ENCODE data around the gene CANT1.
A peak's percentile ranks its signal among the peaks of the same experiment; 100 is the strongest.

The CANT1 gene

GRCh38 chr17:79014158-79014758 lies 4.7 kb upstream of the CANT1 start:
- DNase-seq (ENCODE audit: low read depth), result no peak
- H3K4me3 ChIP-seq (ENCODE audit: low read depth, low read length), result no peak overlapping the region
- no peak for TF ChIP-seq CTCF (IDR thresholded peaks at IDR 0.05; ENCODE audit: low read depth, low read length, missing control alignments)

DNA sequence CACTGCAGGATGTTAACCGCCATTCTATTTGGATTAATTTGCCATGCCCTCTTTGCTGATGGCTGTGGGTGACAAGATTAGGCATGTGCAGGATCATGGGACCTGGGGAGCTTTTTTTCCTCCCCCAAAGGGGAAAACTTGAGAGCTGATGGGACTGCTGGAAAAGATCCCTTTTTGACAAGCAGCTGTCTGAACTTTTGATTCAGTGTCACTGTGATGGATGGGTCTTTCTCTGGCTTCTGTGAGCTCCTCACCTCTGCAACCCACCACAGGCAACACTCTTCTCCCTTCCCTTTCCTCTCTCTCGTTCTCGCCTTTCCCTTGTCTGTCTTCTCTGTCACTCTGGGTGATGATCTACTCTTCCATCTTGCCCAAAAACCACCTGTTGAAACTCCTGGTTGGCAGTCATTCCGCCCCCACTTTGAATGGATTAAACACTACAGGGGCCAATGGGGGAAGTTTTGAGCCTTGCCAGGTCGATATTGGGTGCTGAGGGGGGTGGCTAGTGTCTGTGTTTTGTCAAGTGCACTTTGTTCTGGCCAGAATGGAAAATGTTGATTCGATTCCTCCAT lies 3.1 kb upstream of the CANT1 start:
- no peak for TF ChIP-seq CTCF (IDR thresholded peaks at IDR 0.05; ENCODE audit: low read depth, low read length, missing control alignments)
- no peak for DNase-seq (ENCODE audit: low read depth)
- H3K4me3 ChIP-seq (ENCODE audit: low read depth, low read length), result no peak overlapping the region

GRCh38 chr17:79011451-79012147 lies 2.0 kb upstream of the CANT1 start:
- no peak overlapping the region for H3K4me3 ChIP-seq (ENCODE audit: low read depth, low read length)
- no peak for DNase-seq (ENCODE audit: low read depth)
- no peak for TF ChIP-seq CTCF (IDR thresholded peaks at IDR 0.05; ENCODE audit: low read depth, low read length, missing control alignments)

GRCh38 chr17:79010304-79010646 lies 711 bp upstream of the CANT1 start:
- DNase-seq (ENCODE audit: low read depth), result no peak
- TF ChIP-seq CTCF (IDR thresholded peaks at IDR 0.05; ENCODE audit: low read depth, low read length, missing control alignments), result no peak
- peak overlapping the region; percentile 97; the same call in 1 of the 2 replicates for H3K4me3 ChIP-seq (ENCODE audit: low read depth, low read length)

DNA sequence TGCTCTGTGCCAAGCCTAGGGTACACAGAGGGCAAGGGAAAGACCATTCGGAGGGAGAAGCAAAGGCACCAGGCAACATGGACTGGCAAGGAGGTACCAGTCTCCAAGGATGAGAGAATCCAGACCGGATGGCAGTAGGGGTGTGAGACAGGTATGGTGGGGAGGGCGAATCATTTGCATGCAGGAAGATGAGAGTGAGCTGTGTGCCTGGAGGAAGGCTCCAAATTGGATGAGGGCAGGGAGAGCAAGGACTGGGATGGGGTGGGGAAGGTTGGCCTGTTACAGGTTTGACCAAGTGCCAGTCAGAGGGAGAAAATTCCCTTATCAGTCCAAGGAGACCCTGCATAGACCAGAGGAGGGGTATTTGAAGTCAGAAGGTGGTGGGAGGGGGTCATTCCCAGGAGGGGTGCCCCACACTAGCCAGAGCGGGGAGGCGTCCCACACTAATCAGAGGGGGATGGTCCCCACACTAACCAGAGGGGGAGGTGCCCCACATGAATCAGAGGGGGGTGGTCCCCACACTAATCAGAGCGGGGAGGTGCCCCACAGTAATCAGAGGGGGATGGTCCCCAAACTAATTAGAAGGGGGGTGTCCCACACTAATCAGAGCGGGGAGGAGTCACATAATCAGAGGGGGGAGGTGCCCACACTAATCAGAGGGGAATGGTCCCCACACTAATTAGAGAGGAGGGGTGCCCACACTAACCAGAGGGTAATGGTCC lies 737 bp downstream of the CANT1 start:
- H3K4me3 ChIP-seq (ENCODE audit: low read depth, low read length), result peak overlapping the region; percentile 97
- no peak for TF ChIP-seq CTCF (IDR thresholded peaks at IDR 0.05; ENCODE audit: low read depth, low read length, missing control alignments)

DNA sequence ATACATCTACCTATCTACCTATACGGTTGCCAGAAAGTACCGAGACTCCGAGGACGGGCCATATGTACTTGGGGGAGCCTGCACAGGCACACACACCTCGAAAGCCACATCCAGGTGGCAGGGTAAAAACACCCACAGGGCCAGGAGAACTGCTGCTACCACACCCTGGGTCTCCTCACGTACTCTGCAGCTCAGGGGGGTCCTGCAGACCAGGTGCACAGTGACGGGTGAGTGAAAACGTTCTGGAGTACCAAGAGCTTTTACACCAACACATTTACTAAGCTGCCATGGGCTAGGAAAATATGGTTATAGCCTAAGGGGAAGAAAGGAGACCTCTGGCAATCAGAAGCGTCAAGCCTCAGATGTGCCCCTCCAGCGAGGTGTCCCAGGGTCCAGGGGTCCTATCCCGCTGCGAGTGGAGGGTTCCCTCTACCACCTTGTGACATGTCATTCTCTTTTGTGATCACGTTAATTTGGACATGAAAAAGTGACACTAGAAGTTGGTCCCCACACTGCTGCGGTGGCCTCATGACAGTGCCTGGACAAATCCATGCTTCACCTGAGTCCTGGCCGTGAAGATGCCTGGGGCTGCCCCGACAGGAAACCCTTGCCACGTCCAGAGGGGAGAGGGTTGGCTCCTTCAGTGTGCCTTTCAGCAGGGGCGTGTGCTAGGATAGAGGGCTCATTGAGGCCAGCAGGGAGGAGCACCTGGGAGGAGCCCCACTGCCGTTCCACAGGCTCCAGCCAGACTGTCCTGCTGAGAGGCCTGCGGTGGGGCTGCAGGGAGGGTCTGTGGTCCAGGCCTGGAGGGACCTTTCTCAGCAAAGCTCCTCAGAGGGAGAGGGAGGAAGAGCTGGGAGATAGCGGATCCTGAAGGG lies 1.8 kb downstream of the CANT1 start:
- TF ChIP-seq CTCF (IDR thresholded peaks at IDR 0.05; ENCODE audit: low read depth, low read length, missing control alignments), result no peak
- H3K4me3 ChIP-seq (ENCODE audit: low read depth, low read length), result no peak overlapping the region; the same call in 1 of the 2 replicates
- DNase-seq (ENCODE audit: low read depth), result no peak

More for the DNA sequence above, 737 bp downstream of the CANT1 start:
- no peak for DNase-seq (ENCODE audit: low read depth)
